PC-9 (cell line): ENCODE data around the gene KIF5A. TPM values are rescaled to one million over a fixed set of nuclear protein-coding genes. Genes with fewer than 3 reads are reported as not detected.

Experiments used
- BruUV-seq: library from RNA; stranded (reverse); fragments of 400-500 nt; replicated peaks from 2 replicates; lab custom pipeline; 2021; lab: Mats Ljungman, UMichigan
- CTCF ChIA-PET: fragments of 300-600 bp; sonication (Branson Sonifier 250); formaldehyde crosslinking; loops from one replicate; lab custom pipeline; 2022; ENCODE audit warnings: antibody characterized with exemption; lab: Charles Lee
- POLR2A ChIA-PET: fragments of 300-600 bp; sonication (Branson Sonifier 250); formaldehyde crosslinking; loops from one replicate; lab custom pipeline; 2022; ENCODE audit warnings: antibody characterized with exemption; ENCODE audit not compliant: unreplicated experiment; lab: Charles Lee
- DNase-seq, 2 experiments: peaks; one replicate each; pipeline versions ENCODE4 v3.0.0 to v3.0.0-alpha.2; 2015 to 2022; ENCODE audit warnings: mixed read lengths in 1 of 2
- H2AFZ ChIP-seq: fragments of 200-600 bp; sonication (generic); 2 replicates; pipeline ENCODE4 v1.8.1; 2017; ENCODE audit warnings: antibody characterized with exemption
- H3F3A ChIP-seq: fragments of 200-600 bp; sonication (generic); 2 replicates; pipeline ENCODE4 v1.8.1; 2017; ENCODE audit warnings: antibody characterized with exemption, mild to moderate bottlenecking, low read depth; ENCODE audit not compliant: insufficient read depth
- H3K27ac ChIP-seq: fragments of 200-600 bp; sonication (generic); 2 replicates; pipeline ENCODE4 v1.6.1; 2016; ENCODE audit warnings: mixed run types
- H3K27me3 ChIP-seq: fragments of 200-600 bp; sonication (generic); 2 replicates; pipeline ENCODE4 v1.6.1; 2016; ENCODE audit warnings: low read depth, mixed run types; ENCODE audit not compliant: insufficient read depth
- H3K36me3 ChIP-seq: fragments of 200-600 bp; sonication (generic); 2 replicates; pipeline ENCODE4 v1.6.1; 2016; ENCODE audit warnings: low read depth, mixed run types
- H3K4me1 ChIP-seq: fragments of 200-600 bp; sonication (generic); replicated peaks from 2 replicates; pipeline ENCODE4 v1.6.1; 2016; ENCODE audit warnings: mixed run types; ENCODE audit not compliant: insufficient read depth
- H3K4me2 ChIP-seq: fragments of 200-600 bp; sonication (generic); 2 replicates; pipeline ENCODE4 v1.6.1; 2017; ENCODE audit warnings: mixed run types
- H3K4me3 ChIP-seq: fragments of 200-600 bp; sonication (generic); 2 replicates; pipeline ENCODE4 v1.6.1; 2016; ENCODE audit warnings: mixed run types
- H3K79me2 ChIP-seq: fragments of 200-600 bp; sonication (generic); 2 replicates; pipeline ENCODE4 v1.6.1; 2017; ENCODE audit warnings: low read depth, mixed run types
- H3K9me2 ChIP-seq: fragments of 200-600 bp; sonication (generic); 2 replicates; pipeline ENCODE4 v1.8.1; 2017; ENCODE audit warnings: mild to moderate bottlenecking; ENCODE audit not compliant: insufficient read depth
- H3K9me3 ChIP-seq: fragments of 200-600 bp; sonication (generic); 2 replicates; pipeline ENCODE4 v1.8.1; 2016; ENCODE audit warnings: low read depth; ENCODE audit not compliant: insufficient read depth
- H4K20me1 ChIP-seq: fragments of 200-600 bp; sonication (generic); 2 replicates; pipeline ENCODE4 v1.8.1; 2017; ENCODE audit not compliant: insufficient read depth
- EZH2 ChIP-seq: fragments of 200-600 bp; sonication (generic); IDR thresholded peaks from 2 replicates; pipeline ENCODE4 v1.8.0; 2017; ENCODE audit warnings: antibody characterized with exemption, low read depth
- intact Hi-C: fragments of 100-400 bp; cut with micrococcal nuclease; formaldehyde crosslinking; loops from one replicate; pipeline ENCODE4 v1.10.0; 2022; ENCODE audit not compliant: unreplicated experiment
- total RNA-seq: library from RNA; stranded (reverse); gene quantifications from 2 replicates; pipeline ENCODE4 v1.2.3, GENCODE V29; 2021
- TF ChIP-seq, protein P1 (sequence below): fragments of 200-600 bp; sonication (generic); conservative IDR thresholded peaks from 2 replicates; pipeline ENCODE4 v1.6.1; 2017; ENCODE audit warnings: mixed run types, antibody characterized with exemption, mild to moderate bottlenecking, moderate library complexity

The KIF5A gene
- total RNA-seq, 1 experiment from 2014 or later, result 0.07 TPM

DNA sequence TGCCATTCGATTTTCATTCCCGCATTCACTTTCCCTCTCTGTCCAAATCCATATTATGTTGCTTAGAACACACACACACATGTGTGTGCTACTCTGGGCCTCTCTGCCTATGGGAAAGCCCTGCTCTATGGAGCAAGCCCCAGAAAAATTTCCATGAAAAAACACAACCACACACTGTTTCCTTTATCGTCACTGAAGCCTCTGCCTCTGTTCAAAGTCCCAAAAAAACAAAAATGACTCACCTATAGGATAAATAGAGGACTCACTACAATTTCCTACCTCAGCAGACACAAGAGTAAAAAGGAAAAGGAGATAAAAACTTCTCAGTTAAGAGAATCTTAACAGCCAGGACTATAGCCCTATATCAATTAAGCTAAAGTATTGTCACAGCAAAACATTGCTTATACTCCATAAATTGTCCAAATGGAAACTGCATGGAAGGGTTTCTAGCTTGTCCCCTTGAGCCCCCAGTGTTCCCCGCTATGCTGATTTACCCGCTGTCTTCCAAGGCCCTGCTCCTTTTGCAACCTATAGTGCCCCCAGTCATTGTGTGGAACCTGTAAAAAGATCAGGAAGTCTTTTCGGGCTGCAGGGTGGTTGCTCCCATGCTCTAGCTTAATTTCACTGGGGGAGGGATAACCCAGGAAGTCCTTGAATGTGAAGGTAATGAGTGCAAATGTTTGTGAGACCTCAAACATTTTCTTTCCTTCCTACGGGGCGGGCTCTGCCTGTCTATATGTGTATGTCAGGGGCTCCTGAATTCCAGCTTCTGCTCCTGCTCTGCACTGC lies 30.0 kb downstream of the KIF5A start:
- no peaks in the 10 kb centered on the region for H3K9me2 ChIP-seq
- ChIA-PET POLR2A (no interaction called here), CTCF (no interaction called here)
- no peak for DNase-seq
- no peaks in the 10 kb centered on the region for H3K79me2 ChIP-seq
- peaks cover 19% of the 10 kb centered on the region for H3K27me3 ChIP-seq
- intact Hi-C loops, result loop anchor here (5.0 kb wide), 1 partner anchor 327 kb away; no protein-coding TSS in a partner anchor
- H3K36me3 ChIP-seq, result no peaks in the 10 kb centered on the region
- H3F3A ChIP-seq, result no peaks in the 10 kb centered on the region
- TF ChIP-seq, protein P1, sequence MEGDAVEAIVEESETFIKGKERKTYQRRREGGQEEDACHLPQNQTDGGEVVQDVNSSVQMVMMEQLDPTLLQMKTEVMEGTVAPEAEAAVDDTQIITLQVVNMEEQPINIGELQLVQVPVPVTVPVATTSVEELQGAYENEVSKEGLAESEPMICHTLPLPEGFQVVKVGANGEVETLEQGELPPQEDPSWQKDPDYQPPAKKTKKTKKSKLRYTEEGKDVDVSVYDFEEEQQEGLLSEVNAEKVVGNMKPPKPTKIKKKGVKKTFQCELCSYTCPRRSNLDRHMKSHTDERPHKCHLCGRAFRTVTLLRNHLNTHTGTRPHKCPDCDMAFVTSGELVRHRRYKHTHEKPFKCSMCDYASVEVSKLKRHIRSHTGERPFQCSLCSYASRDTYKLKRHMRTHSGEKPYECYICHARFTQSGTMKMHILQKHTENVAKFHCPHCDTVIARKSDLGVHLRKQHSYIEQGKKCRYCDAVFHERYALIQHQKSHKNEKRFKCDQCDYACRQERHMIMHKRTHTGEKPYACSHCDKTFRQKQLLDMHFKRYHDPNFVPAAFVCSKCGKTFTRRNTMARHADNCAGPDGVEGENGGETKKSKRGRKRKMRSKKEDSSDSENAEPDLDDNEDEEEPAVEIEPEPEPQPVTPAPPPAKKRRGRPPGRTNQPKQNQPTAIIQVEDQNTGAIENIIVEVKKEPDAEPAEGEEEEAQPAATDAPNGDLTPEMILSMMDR, result no peak
- no peak for TF ChIP-seq EZH2
- no peak overlapping the region for H3K4me3 ChIP-seq
- H4K20me1 ChIP-seq, result no peaks in the 10 kb centered on the region
- H3K27ac ChIP-seq, result no peak overlapping the region
- H3K4me1 ChIP-seq, result no peaks in the 10 kb centered on the region
- H3K9me3 ChIP-seq, result no peaks in the 10 kb centered on the region
- H3K4me2 ChIP-seq, result no peak overlapping the region
- no peak overlapping the region for H2AFZ ChIP-seq
- BruUV-seq, result no TSS peak

- no peak for DNase-seq
- CTCF ChIA-PET, result interaction anchor here (0.6 kb wide), 1 partner anchor 29 kb away, joined by 3 read pairs; no protein-coding TSS in a partner anchor
- H3K4me2 ChIP-seq, result no peak overlapping the region
- POLR2A ChIA-PET, result no interaction called here
- H3K27me3 ChIP-seq, result peaks cover 23% of the 10 kb centered on the region
- no peak overlapping the region for H3K4me3 ChIP-seq
- BruUV-seq, result no TSS peak
- TF ChIP-seq, protein P1, result no peak
- no peak for TF ChIP-seq EZH2
- no peaks in the 10 kb centered on the region for H4K20me1 ChIP-seq
- H3F3A ChIP-seq, result no peaks in the 10 kb centered on the region
- intact Hi-C loops, result loop anchor here (5.0 kb wide), 1 partner anchor 327 kb away; no protein-coding TSS in a partner anchor
- H3K9me2 ChIP-seq, result no peaks in the 10 kb centered on the region
- H3K36me3 ChIP-seq, result no peaks in the 10 kb centered on the region
- no peaks in the 10 kb centered on the region for H3K9me3 ChIP-seq
- H3K27ac ChIP-seq, result no peak overlapping the region
- H3K4me1 ChIP-seq, result no peaks in the 10 kb centered on the region
- H3K79me2 ChIP-seq, result no peaks in the 10 kb centered on the region
- no peak overlapping the region for H2AFZ ChIP-seq
These were observed 30.6 kb downstream of the KIF5A start for GRCh38 chr12:57580466-57580795.

GRCh38 chr12:57581802-57582201 lies 32.0 kb downstream of the KIF5A start:
- H3K27ac ChIP-seq, result no peak overlapping the region
- no peaks in the 10 kb centered on the region for H3K9me3 ChIP-seq
- no peak for DNase-seq
- H2AFZ ChIP-seq, result no peak overlapping the region
- H3K4me2 ChIP-seq, result no peak overlapping the region
- no peaks in the 10 kb centered on the region for H4K20me1 ChIP-seq
- no peak for TF ChIP-seq EZH2
- TF ChIP-seq, protein P1, result no peak
- POLR2A ChIA-PET, result no interaction called here
- no peaks in the 10 kb centered on the region for H3K9me2 ChIP-seq
- no peaks in the 10 kb centered on the region for H3K36me3 ChIP-seq
- no peaks in the 10 kb centered on the region for H3F3A ChIP-seq
- CTCF ChIA-PET, result no interaction called here
- no peak overlapping the region for H3K4me3 ChIP-seq
- no TSS peak for BruUV-seq
- no peaks in the 10 kb centered on the region for H3K79me2 ChIP-seq
- peaks cover 29% of the 10 kb centered on the region for H3K27me3 ChIP-seq
- H3K4me1 ChIP-seq, result no peaks in the 10 kb centered on the region
- intact Hi-C loops, result loop anchor here (2.0 to 5.0 kb wide), 2 partner anchors 111 to 325 kb away; no protein-coding TSS in a partner anchor
